DND-41 (cell line): ENCODE data around the gene SWAP70.

ENCODE experiments used
- ATAC-seq: fragments of 200-7000 bp; cut with Tn5 transposase; 3 replicates; pipeline ENCODE4 v1.9.1; 2021; ENCODE audit warnings: low read depth; ENCODE audit not compliant: insufficient read depth
- DNase-seq: peaks from one replicate; pipeline ENCODE4 v3.0.0-alpha.2; 2020
- H2AFZ ChIP-seq: 2 replicates; pipeline ENCODE4 v1.6.0; 2012; ENCODE audit warnings: low read depth, low read length
- H3K27ac ChIP-seq: 2 replicates; pipeline ENCODE4 v1.5.1; 2012; ENCODE audit warnings: low read length, inconsistent platforms
- H3K27me3 ChIP-seq: fragments of 200-600 bp; sonication (generic); 2 replicates; pipeline ENCODE4 v1.6.0; 2012; ENCODE audit warnings: low read length, mild to moderate bottlenecking, inconsistent platforms; ENCODE audit not compliant: insufficient read depth, poor library complexity
- H3K36me3 ChIP-seq: 2 replicates; pipeline ENCODE4 v1.5.1; 2012; ENCODE audit warnings: low read length, inconsistent platforms; ENCODE audit not compliant: insufficient read depth
- H3K4me1 ChIP-seq: 2 replicates; pipeline ENCODE4 v1.5.1; 2012; ENCODE audit warnings: mild to moderate bottlenecking, low read length; ENCODE audit not compliant: insufficient read depth
- H3K4me2 ChIP-seq: 2 replicates; pipeline ENCODE4 v1.6.0; 2012; ENCODE audit warnings: mild to moderate bottlenecking, moderate library complexity, low read length, inconsistent platforms; ENCODE audit not compliant: insufficient read depth
- H3K4me3 ChIP-seq, 2 experiments: fragments of 200-600 bp in 1 of 2; shearing (Covaris generic) in 1 of 2; 2 replicates each; pipeline ENCODE4 v1.5.1; 2012 to 2016; ENCODE audit warnings: inconsistent platforms in 2 of 2, low read length in 2 of 2, mild to moderate bottlenecking in 2 of 2, low read depth in 1 of 2, moderate library complexity in 1 of 2
- H3K79me2 ChIP-seq: 2 replicates; pipeline ENCODE4 v1.6.0; 2012; ENCODE audit warnings: low read length, inconsistent platforms; ENCODE audit not compliant: insufficient read depth
- H3K9ac ChIP-seq: 2 replicates; pipeline ENCODE4 v1.6.0; 2012; ENCODE audit warnings: low read depth, mild to moderate bottlenecking, inconsistent platforms, low read length, moderate library complexity
- H3K9me3 ChIP-seq: 2 replicates; pipeline ENCODE4 v1.5.1; 2012; ENCODE audit warnings: low read length, moderate library complexity, mild to moderate bottlenecking, inconsistent platforms; ENCODE audit not compliant: insufficient read depth, severe bottlenecking
- H4K20me1 ChIP-seq: 2 replicates; pipeline ENCODE4 v1.6.0; 2012; ENCODE audit warnings: low read length; ENCODE audit not compliant: insufficient read depth
- CTCF ChIP-seq: IDR thresholded peaks from 2 replicates; pipeline ENCODE4 v1.5.1; 2012; ENCODE audit warnings: borderline replicate concordance, low read length, moderate library complexity, mild to moderate bottlenecking; ENCODE audit not compliant: poor library complexity, severe bottlenecking; ENCODE audit errors: extremely low read depth
- EZH2 ChIP-seq: IDR thresholded peaks from 3 replicates; pipeline ENCODE4 v1.6.1; 2012; ENCODE audit warnings: borderline replicate concordance, low read depth, mild to moderate bottlenecking, moderate library complexity, low read length, inconsistent platforms; ENCODE audit not compliant: severe bottlenecking

The SWAP70 gene

GRCh38 chr11:9672288-9672916 lies 8.5 kb downstream of the SWAP70 start:
- no peak overlapping the region for H3K9ac ChIP-seq
- no peaks in the 10 kb centered on the region for H3K79me2 ChIP-seq
- DNase-seq (no peak), ATAC-seq (no peak; the same call in 2 of the 3 replicates)
- H3K27me3 ChIP-seq: no peaks in the 10 kb centered on the region
- no peaks in the 10 kb centered on the region for H3K9me3 ChIP-seq
- H3K4me1 ChIP-seq: no peaks in the 10 kb centered on the region
- H3K4me3 ChIP-seq: no peak overlapping the region
- no peak overlapping the region for H3K4me2 ChIP-seq
- H3K36me3 ChIP-seq: no peaks in the 10 kb centered on the region
- no peak overlapping the region for H3K27ac ChIP-seq
- no peak for TF ChIP-seq EZH2
- no peak for TF ChIP-seq CTCF
- no peaks in the 10 kb centered on the region for H4K20me1 ChIP-seq
- H2AFZ ChIP-seq: no peak overlapping the region

- Histone ChIP-seq H4K20me1 (no peaks in the 10 kb centered on the region), H3K27me3 (no peaks in the 10 kb centered on the region), H3K4me3 (no peak overlapping the region), H3K9ac (no peak overlapping the region), H3K27ac (no peak overlapping the region), H3K79me2 (no peaks in the 10 kb centered on the region), H3K36me3 (no peaks in the 10 kb centered on the region), H3K4me2 (no peak overlapping the region), H3K4me1 (no peaks in the 10 kb centered on the region), H3K9me3 (no peaks in the 10 kb centered on the region), H2AFZ (peak overlapping the region; percentile 49; the same call in 1 of the 2 replicates)
- no peak for TF ChIP-seq CTCF
- no peak for TF ChIP-seq EZH2
- ATAC-seq: no peak
- no peak for DNase-seq
Measured at GRCh38 chr11:9672918-9673317, 9.0 kb downstream of the SWAP70 start.

GRCh38 chr11:9675691-9676090 lies 11.8 kb downstream of the SWAP70 start:
- DNase-seq (no peak), ATAC-seq (no peak)
- H4K20me1 ChIP-seq: no peaks in the 10 kb centered on the region
- H3K9me3 ChIP-seq: no peaks in the 10 kb centered on the region
- TF ChIP-seq EZH2 (no peak), CTCF (no peak)
- no peak overlapping the region for H3K4me3 ChIP-seq
- H3K27me3 ChIP-seq: peaks cover 3% of the 10 kb centered on the region
- no peak overlapping the region for H2AFZ ChIP-seq
- H3K36me3 ChIP-seq: no peaks in the 10 kb centered on the region
- no peak overlapping the region for H3K4me2 ChIP-seq
- no peaks in the 10 kb centered on the region for H3K79me2 ChIP-seq
- no peak overlapping the region for H3K27ac ChIP-seq
- H3K9ac ChIP-seq: no peak overlapping the region
- no peaks in the 10 kb centered on the region for H3K4me1 ChIP-seq
